BE2C (cell line): Measurements from ENCODE around the gene GRIA1.

Experiments
- DNase-seq: peaks from one replicate; pipeline ENCODE4 v3.0.0-alpha.2; 2020
- H3K27me3 ChIP-seq: fragments of 250-450 bp; sonication (Bioruptor Pico); 2 replicates; pipeline ENCODE4 v1.5.1; 2020; ENCODE audit warnings: mild to moderate bottlenecking
- H3K36me3 ChIP-seq: fragments of 250-450 bp; sonication (Bioruptor Pico); 2 replicates; pipeline ENCODE4 v1.5.1; 2020; ENCODE audit warnings: mild to moderate bottlenecking
- H3K4me1 ChIP-seq: fragments of 250-450 bp; sonication (Bioruptor Pico); 2 replicates; pipeline ENCODE4 v1.5.1; 2020
- H3K4me3 ChIP-seq: 2 replicates; pipeline ENCODE4 v1.5.1; 2011; ENCODE audit warnings: low read depth, low read length
- H3K9me3 ChIP-seq: fragments of 250-450 bp; sonication (Bioruptor Pico); 2 replicates; pipeline ENCODE4 v1.5.1; 2020
- TF ChIP-seq, protein P1 (sequence below): IDR thresholded peaks from 2 replicates; pipeline ENCODE4 v1.5.1; 2012; ENCODE audit warnings: mild to moderate bottlenecking, low read depth, low read length

Gene GRIA1

DNA sequence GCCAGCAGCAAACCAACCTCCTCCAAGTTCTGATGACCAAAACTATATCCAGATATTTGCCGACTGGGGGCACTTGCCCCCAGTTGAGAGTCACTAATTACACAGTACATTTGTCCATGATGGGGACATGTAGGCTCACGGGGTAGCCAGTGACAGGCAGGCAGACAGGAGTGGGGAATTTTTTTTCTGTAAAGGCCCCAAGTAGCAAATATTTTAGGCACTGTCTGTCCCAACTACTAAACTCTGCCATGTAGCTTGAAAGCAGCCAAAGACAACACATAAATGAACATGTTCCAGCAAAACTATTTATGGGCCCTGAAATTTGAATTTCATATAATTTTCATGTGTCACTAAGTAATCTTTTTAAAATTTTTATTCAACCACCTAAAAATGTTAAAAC, 80.7 kb downstream of the GRIA1 start:
- H3K4me1 ChIP-seq = no peaks in the 10 kb centered on the region
- H3K4me3 ChIP-seq = no peak overlapping the region
- TF ChIP-seq, protein P1, sequence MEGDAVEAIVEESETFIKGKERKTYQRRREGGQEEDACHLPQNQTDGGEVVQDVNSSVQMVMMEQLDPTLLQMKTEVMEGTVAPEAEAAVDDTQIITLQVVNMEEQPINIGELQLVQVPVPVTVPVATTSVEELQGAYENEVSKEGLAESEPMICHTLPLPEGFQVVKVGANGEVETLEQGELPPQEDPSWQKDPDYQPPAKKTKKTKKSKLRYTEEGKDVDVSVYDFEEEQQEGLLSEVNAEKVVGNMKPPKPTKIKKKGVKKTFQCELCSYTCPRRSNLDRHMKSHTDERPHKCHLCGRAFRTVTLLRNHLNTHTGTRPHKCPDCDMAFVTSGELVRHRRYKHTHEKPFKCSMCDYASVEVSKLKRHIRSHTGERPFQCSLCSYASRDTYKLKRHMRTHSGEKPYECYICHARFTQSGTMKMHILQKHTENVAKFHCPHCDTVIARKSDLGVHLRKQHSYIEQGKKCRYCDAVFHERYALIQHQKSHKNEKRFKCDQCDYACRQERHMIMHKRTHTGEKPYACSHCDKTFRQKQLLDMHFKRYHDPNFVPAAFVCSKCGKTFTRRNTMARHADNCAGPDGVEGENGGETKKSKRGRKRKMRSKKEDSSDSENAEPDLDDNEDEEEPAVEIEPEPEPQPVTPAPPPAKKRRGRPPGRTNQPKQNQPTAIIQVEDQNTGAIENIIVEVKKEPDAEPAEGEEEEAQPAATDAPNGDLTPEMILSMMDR = no peak

DNA sequence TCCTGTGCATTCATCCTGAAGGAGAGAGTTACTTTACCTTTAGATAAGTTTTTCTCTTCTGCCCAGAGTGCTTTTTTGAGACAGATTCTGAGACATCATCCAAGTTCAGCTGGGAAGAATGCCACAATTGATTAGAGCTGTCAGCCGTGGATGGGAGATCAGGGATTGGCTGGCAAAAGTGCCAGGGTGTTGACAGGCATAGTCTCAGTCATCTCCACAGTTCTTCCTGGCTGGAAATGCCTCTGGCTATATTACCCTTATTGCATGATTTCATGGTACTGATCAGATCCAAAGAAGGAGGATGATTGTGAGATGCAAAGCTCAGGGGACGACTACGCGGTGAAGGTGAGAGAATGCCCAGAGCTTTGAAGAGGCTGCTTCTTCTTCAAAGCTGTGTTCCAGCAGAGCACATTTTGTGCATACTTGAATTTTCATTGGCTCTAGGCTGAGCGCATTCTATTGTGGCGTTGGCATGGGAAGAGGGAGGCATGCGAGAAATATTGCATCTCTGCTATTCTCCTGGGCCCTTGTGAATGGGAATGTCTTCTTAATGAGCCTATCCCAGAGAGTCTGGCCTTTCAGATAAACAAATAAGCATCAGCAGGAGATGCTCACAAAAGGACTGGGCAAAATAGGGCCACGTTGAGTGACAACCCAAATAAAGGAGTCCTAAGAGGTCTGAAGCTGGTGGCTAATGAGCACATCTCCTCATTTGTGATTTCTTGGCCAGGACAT, 82.1 kb downstream of the GRIA1 start:
- no peaks in the 10 kb centered on the region for H3K4me1 ChIP-seq
- H3K4me3 ChIP-seq = no peak overlapping the region
- H3K9me3 ChIP-seq = no peaks in the 10 kb centered on the region
- no peak for DNase-seq
- H3K36me3 ChIP-seq = no peaks in the 10 kb centered on the region
- TF ChIP-seq, protein P1 = no peak
- H3K27me3 ChIP-seq = no peaks in the 10 kb centered on the region

More for the DNA sequence above, 80.7 kb downstream of the GRIA1 start:
- no peak for DNase-seq
- no peaks in the 10 kb centered on the region for H3K9me3 ChIP-seq
- no peaks in the 10 kb centered on the region for H3K27me3 ChIP-seq
- no peaks in the 10 kb centered on the region for H3K36me3 ChIP-seq

DNA sequence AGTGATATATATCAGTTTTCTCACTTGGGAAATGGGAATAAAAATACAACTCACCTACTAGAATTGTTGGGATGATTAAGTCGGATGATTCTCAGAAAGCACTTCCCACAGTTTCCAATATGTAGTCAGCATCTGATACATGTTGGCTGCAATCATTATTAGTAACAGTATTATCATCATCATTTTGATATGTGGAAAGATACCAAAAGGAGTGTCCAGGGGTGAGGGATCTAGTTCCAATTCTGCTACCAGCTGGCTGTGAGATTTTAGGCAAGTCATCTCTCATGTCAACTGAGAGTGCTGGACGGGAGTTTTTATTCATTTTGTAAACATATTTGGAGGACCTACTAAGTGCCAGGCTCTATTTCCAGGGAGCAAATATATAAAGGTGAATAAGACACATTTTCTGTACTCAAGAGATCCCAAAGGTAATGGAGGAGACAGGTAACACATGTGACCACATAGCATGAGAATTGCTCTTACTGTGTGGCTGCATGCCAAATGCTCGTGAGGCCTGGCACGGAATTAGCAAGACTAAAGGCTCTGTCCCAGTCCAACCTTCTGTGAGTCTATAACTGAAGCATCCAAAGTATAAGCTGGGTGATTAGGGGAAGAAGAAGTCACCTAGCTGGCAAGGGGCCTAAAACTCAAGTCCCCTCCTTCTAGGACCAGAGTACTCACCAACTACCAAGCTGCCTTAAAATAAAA, 83.0 kb downstream of the GRIA1 start:
- TF ChIP-seq, protein P1 = no peak
- no peak for DNase-seq
- no peaks in the 10 kb centered on the region for H3K9me3 ChIP-seq

GRCh38 chr5:153584126-153584959, 93.9 kb downstream of the GRIA1 start:
- TF ChIP-seq, protein P1 = no peak
- Histone ChIP-seq H3K4me3 (no peak overlapping the region), H3K9me3 (no peaks in the 10 kb centered on the region), H3K4me1 (no peaks in the 10 kb centered on the region), H3K36me3 (no peaks in the 10 kb centered on the region), H3K27me3 (no peaks in the 10 kb centered on the region)
- no peak for DNase-seq

More for the DNA sequence above, 83.0 kb downstream of the GRIA1 start:
- no peaks in the 10 kb centered on the region for H3K27me3 ChIP-seq
- H3K4me1 ChIP-seq = no peaks in the 10 kb centered on the region
- no peaks in the 10 kb centered on the region for H3K36me3 ChIP-seq
- no peak overlapping the region for H3K4me3 ChIP-seq

DNA sequence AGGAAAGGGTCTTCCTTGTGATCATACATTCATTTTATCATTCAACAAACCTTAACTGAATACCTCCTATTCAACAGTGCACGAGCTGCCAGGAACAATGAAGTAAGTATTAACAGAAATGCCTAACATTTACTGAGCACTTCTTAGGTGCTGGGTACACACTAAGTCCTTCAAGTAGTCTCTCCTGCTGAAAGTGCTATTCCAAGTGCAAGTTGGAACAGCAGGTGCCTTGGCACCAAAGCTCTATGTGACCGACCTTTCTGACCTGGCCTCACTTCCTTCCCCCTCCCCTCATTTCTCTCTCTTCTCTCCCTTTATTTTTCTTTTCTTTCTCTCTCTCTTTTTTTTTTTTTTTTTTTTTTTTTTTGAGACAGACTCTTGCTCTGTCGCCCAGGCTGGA, 94.5 kb downstream of the GRIA1 start:
- TF ChIP-seq, protein P1 = no peak
- DNase-seq = no peak
- Histone ChIP-seq H3K4me3 (no peak overlapping the region), H3K9me3 (no peaks in the 10 kb centered on the region), H3K4me1 (no peaks in the 10 kb centered on the region), H3K36me3 (no peaks in the 10 kb centered on the region), H3K27me3 (no peaks in the 10 kb centered on the region)
